ENCODE measurements around the gene KCNQ5.

KCNQ5 gene

GRCh38 chr6:72675396-72675795, 53.5 kb downstream of the KCNQ5 start:
- Histone ChIP-seq H3K4me3 (no peak overlapping the region), H3K27me3 (ENCODE audit: low read depth) (no peaks in the 10 kb centered on the region), H3K9me3 (no peaks in the 10 kb centered on the region), H3K4me1 (no peaks in the 10 kb centered on the region), H3K36me3 (replicated peaks) (no peaks in the 10 kb centered on the region)
- in situ Hi-C loops (cut with MboI; ENCODE audit: low sequenced_read_pairs): no loop called here
- no peak for DNase-seq (ENCODE audit: low spot score in 2 of 2)

- Histone ChIP-seq H3K27me3 (ENCODE audit: low read depth) (no peaks in the 10 kb centered on the region), H3K36me3 (replicated peaks) (no peaks in the 10 kb centered on the region), H3K4me1 (no peaks in the 10 kb centered on the region), H3K9me3 (no peaks in the 10 kb centered on the region), H3K4me3 (no peak overlapping the region)
- in situ Hi-C loops (cut with MboI; ENCODE audit: low sequenced_read_pairs): no loop called here
- no peak for DNase-seq (ENCODE audit: low spot score in 2 of 2)
Observed at GRCh38 chr6:72676995-72677394, 55.1 kb downstream of the KCNQ5 start.

- no peak overlapping the region for H3K4me3 ChIP-seq
- no peaks in the 10 kb centered on the region for H3K4me1 ChIP-seq
- DNase-seq (ENCODE audit: low spot score in 2 of 2): no peak
- in situ Hi-C loops (cut with MboI; ENCODE audit: low sequenced_read_pairs): no loop called here
- no peaks in the 10 kb centered on the region for H3K9me3 ChIP-seq
- no peaks in the 10 kb centered on the region for H3K36me3 ChIP-seq (replicated peaks)
- H3K27me3 ChIP-seq (ENCODE audit: low read depth): no peaks in the 10 kb centered on the region
Observed at GRCh38 chr6:72677740-72678139, 55.9 kb downstream of the KCNQ5 start.

- Histone ChIP-seq H3K27me3 (ENCODE audit: low read depth) (no peaks in the 10 kb centered on the region), H3K4me3 (no peak overlapping the region), H3K4me1 (no peaks in the 10 kb centered on the region), H3K9me3 (no peaks in the 10 kb centered on the region), H3K36me3 (replicated peaks) (no peaks in the 10 kb centered on the region)
- in situ Hi-C loops (cut with MboI; ENCODE audit: low sequenced_read_pairs): no loop called here
- DNase-seq (ENCODE audit: low spot score in 2 of 2): no peak
Observed at GRCh38 chr6:72683797-72684196, 61.9 kb downstream of the KCNQ5 start.

GRCh38 chr6:72689107-72689954, 67.5 kb downstream of the KCNQ5 start:
- Histone ChIP-seq H3K4me3 (no peak overlapping the region), H3K27me3 (ENCODE audit: low read depth) (no peaks in the 10 kb centered on the region), H3K4me1 (no peaks in the 10 kb centered on the region), H3K9me3 (no peaks in the 10 kb centered on the region), H3K36me3 (replicated peaks) (no peaks in the 10 kb centered on the region)
- no peak for DNase-seq (ENCODE audit: low spot score in 2 of 2)
- in situ Hi-C loops (cut with MboI; ENCODE audit: low sequenced_read_pairs): no loop called here

- H3K4me3 ChIP-seq: no peak overlapping the region
- no peak for DNase-seq (ENCODE audit: low spot score in 2 of 2)
- no peaks in the 10 kb centered on the region for H3K9me3 ChIP-seq
- H3K4me1 ChIP-seq: no peaks in the 10 kb centered on the region
- no peaks in the 10 kb centered on the region for H3K27me3 ChIP-seq (ENCODE audit: low read depth)
- in situ Hi-C loops (cut with MboI; ENCODE audit: low sequenced_read_pairs): no loop called here
- H3K36me3 ChIP-seq (replicated peaks): no peaks in the 10 kb centered on the region
Observed at GRCh38 chr6:72691249-72691648, 69.4 kb downstream of the KCNQ5 start.

DNA sequence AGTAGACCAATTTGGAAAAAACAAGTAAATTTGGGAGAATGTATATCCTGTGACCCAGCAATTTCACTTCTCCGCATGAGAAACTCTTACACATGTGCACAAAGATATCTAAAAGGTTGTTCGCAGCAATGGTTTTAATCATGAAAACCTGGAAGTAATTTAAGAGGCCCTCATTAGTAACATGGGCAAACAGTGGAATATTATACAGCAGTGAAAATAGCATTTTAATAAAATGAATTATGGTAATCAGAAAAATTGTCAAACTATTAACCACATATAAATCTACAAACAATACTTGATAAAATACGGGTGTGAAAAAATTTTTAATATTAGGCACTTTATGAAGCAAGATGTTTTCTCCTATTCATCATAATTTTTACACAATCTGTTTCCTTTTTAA, 74.2 kb downstream of the KCNQ5 start:
- Histone ChIP-seq H3K27me3 (ENCODE audit: low read depth) (no peaks in the 10 kb centered on the region), H3K36me3 (replicated peaks) (no peaks in the 10 kb centered on the region), H3K4me1 (no peaks in the 10 kb centered on the region), H3K9me3 (no peaks in the 10 kb centered on the region), H3K4me3 (no peak overlapping the region)
- in situ Hi-C loops (cut with MboI; ENCODE audit: low sequenced_read_pairs): no loop called here
- DNase-seq (ENCODE audit: low spot score in 2 of 2): no peak

DNA sequence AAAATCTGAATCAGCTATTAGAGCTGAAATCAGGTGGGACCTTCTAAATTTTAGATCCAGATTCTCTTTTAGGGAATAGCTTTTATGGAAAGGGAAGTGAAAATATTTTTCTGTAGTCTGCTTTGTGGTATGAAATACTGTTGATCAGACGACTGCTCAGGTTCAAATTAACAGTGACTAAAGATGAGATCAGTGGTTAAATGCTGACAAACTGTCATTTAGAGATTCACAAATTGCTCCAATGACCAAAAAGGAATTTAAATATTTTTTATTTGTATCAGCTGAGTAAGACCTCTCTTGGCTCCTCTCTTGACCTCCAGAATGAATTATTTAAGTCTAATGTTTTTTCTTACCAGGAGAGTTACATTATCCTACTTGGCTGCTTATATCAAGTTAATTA, 77.3 kb downstream of the KCNQ5 start:
- Histone ChIP-seq H3K36me3 (replicated peaks) (no peaks in the 10 kb centered on the region), H3K4me3 (no peak overlapping the region), H3K4me1 (no peaks in the 10 kb centered on the region), H3K27me3 (ENCODE audit: low read depth) (no peaks in the 10 kb centered on the region), H3K9me3 (no peaks in the 10 kb centered on the region)
- no peak for DNase-seq (ENCODE audit: low spot score in 2 of 2)
- in situ Hi-C loops (cut with MboI; ENCODE audit: low sequenced_read_pairs): no loop called here

DNA sequence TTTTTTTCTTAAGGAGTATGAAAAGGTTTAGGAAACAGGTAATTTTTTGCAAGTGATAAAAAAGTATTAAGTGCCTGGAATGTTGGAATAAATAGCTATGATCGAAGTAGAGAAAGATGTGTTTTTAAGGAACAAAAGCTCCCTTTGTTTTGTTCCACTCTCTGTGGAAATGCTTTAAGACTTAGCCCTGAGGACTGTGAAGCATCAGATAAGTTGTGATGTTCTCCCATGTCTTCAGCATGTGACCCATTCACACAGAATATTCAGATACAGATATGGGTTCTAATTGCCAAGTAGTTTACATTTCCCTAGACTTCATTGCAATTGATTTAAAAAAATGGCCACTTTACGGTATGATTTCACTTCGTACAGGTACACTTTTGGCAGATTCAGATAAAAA, 80.6 kb downstream of the KCNQ5 start:
- no peaks in the 10 kb centered on the region for H3K27me3 ChIP-seq (ENCODE audit: low read depth)
- no peaks in the 10 kb centered on the region for H3K4me1 ChIP-seq
- no peaks in the 10 kb centered on the region for H3K9me3 ChIP-seq
- in situ Hi-C loops (cut with MboI; ENCODE audit: low sequenced_read_pairs): no loop called here
- no peak overlapping the region for H3K4me3 ChIP-seq
- no peak for DNase-seq (ENCODE audit: low spot score in 2 of 2)
- no peaks in the 10 kb centered on the region for H3K36me3 ChIP-seq (replicated peaks)

DNA sequence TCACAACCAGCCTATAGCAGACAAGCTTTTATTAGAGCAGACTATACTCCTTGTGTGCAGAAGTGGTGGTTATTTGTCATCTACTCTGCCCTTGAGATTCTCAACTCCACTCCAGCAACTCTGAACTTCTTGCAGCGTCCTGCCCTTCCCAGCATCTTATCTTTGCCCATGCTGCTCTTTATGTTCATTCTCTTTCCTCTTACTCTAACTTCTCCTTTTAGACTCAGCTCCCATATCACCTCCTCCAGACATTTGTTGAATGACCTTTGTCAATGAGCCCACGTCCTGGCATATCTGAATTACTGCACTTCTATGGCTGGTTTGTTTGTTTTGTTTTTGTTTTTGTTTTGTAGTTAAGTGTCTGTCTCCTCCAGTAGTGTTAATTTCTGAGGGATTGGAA, 81.2 kb downstream of the KCNQ5 start:
- H3K9me3 ChIP-seq: no peaks in the 10 kb centered on the region
- in situ Hi-C loops (cut with MboI; ENCODE audit: low sequenced_read_pairs): no loop called here
- no peaks in the 10 kb centered on the region for H3K36me3 ChIP-seq (replicated peaks)
- no peak for DNase-seq (ENCODE audit: low spot score in 2 of 2)
- H3K27me3 ChIP-seq (ENCODE audit: low read depth): no peaks in the 10 kb centered on the region
- no peak overlapping the region for H3K4me3 ChIP-seq
- H3K4me1 ChIP-seq: no peaks in the 10 kb centered on the region

DNA sequence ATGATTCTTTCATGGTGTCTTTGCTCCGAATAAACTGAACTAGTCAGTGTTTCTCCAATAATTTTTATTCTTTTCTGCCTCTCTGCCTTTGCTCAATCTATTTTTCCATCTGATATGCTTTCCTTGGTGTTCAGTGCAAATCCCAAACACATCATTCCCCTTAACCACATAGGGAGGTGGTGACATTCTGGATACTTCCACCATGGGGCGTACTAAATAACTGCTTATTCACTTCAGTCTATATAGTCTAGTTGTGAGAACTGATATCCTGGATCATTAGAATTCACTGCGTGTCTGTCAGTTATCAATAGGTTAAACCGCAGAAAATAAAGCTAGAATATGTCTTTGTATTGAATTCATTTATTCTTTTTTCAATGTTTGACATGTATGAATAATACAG, 83.1 kb downstream of the KCNQ5 start:
- no peak for DNase-seq (ENCODE audit: low spot score in 2 of 2)
- H3K9me3 ChIP-seq: no peaks in the 10 kb centered on the region
- no peaks in the 10 kb centered on the region for H3K36me3 ChIP-seq (replicated peaks)
- H3K4me3 ChIP-seq: no peak overlapping the region
- no peaks in the 10 kb centered on the region for H3K27me3 ChIP-seq (ENCODE audit: low read depth)
- no peaks in the 10 kb centered on the region for H3K4me1 ChIP-seq
- in situ Hi-C loops (cut with MboI; ENCODE audit: low sequenced_read_pairs): no loop called here

DNA sequence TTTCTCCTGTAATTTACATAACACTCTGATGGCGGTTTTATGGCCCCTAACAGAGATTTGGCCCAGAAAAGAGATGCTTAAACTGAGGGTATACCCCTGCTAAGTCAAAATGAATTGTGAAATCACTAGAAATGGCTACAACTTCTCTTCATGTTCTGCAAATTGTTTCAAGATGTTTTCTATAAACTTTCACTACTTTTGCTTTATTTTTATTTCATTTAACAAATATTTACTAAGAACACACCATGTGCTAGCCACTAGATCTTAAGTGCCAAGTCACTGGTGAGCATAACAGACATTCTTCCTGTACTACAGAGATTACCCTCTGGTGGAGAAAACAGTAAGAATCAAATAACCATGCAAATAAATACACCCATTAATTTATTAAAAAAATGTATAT, 87.6 kb downstream of the KCNQ5 start:
- Histone ChIP-seq H3K4me1 (no peaks in the 10 kb centered on the region), H3K36me3 (replicated peaks) (no peaks in the 10 kb centered on the region), H3K4me3 (no peak overlapping the region), H3K9me3 (no peaks in the 10 kb centered on the region), H3K27me3 (ENCODE audit: low read depth) (no peaks in the 10 kb centered on the region)
- no peak for DNase-seq (ENCODE audit: low spot score in 2 of 2)
- in situ Hi-C loops (cut with MboI; ENCODE audit: low sequenced_read_pairs): no loop called here

DNA sequence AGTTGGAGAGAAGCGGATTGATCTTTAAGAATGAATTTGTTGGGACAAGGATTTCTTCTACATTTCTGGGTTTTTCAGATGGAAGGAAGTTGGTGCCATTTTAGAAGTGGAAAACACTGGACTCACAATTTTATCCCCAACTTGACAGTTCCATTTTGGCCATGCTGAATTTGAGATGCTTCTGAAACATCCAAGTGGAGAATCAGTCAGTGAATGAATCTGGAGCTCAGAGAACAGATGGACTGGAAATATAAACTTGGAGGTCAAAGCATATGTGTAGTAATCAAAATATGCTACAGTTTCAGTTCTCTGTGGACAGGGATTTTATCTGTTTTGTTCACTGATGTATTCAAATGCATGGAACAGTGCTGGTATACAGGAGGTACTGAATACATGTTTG, 89.9 kb downstream of the KCNQ5 start:
- H3K4me3 ChIP-seq: no peak overlapping the region
- H3K4me1 ChIP-seq: no peaks in the 10 kb centered on the region
- no peaks in the 10 kb centered on the region for H3K9me3 ChIP-seq
- DNase-seq (ENCODE audit: low spot score in 2 of 2): no peak
- in situ Hi-C loops (cut with MboI; ENCODE audit: low sequenced_read_pairs): no loop called here
- no peaks in the 10 kb centered on the region for H3K36me3 ChIP-seq (replicated peaks)
- H3K27me3 ChIP-seq (ENCODE audit: low read depth): no peaks in the 10 kb centered on the region

GRCh38 chr6:72712910-72713309, 91.0 kb downstream of the KCNQ5 start:
- Histone ChIP-seq H3K9me3 (no peaks in the 10 kb centered on the region), H3K4me3 (no peak overlapping the region), H3K4me1 (no peaks in the 10 kb centered on the region), H3K27me3 (ENCODE audit: low read depth) (no peaks in the 10 kb centered on the region), H3K36me3 (replicated peaks) (no peaks in the 10 kb centered on the region)
- DNase-seq (ENCODE audit: low spot score in 2 of 2): no peak
- in situ Hi-C loops (cut with MboI; ENCODE audit: low sequenced_read_pairs): no loop called here

- Histone ChIP-seq H3K4me1 (no peaks in the 10 kb centered on the region), H3K36me3 (replicated peaks) (no peaks in the 10 kb centered on the region)
- in situ Hi-C loops (cut with MboI; ENCODE audit: low sequenced_read_pairs): no loop called here
Observed at GRCh38 chr6:72715119-72715518, 93.3 kb downstream of the KCNQ5 start.

More at GRCh38 chr6:72715119-72715518, 93.3 kb downstream of the KCNQ5 start:
- H3K27me3 ChIP-seq (ENCODE audit: low read depth): no peaks in the 10 kb centered on the region
- H3K4me3 ChIP-seq: no peak overlapping the region
- DNase-seq (ENCODE audit: low spot score in 2 of 2): no peak
- H3K9me3 ChIP-seq: no peaks in the 10 kb centered on the region
